Endothelial cell of umbilical vein (primary cell): ENCODE data around the gene SKIDA1.

Experiments
- POLR2A ChIP-seq: IDR thresholded peaks from 2 replicates; pipeline ENCODE4 v1.6.1; 2012; ENCODE audit warnings: low read depth, mild to moderate bottlenecking, control low read depth, low read length
- POLR2AphosphoS5 ChIP-seq: IDR thresholded peaks from 2 replicates; pipeline ENCODE4 v1.6.1; 2012; ENCODE audit warnings: low read depth, mild to moderate bottlenecking, control low read depth, low read length, moderate library complexity; ENCODE audit not compliant: insufficient read depth
- TF ChIP-seq, protein P1 (sequence below), 2 donors: IDR thresholded peaks; 1 replicate in 1 of 2; 2 replicates in 1 of 2; pipeline ENCODE4 v1.5.1; 2011; ENCODE audit warnings: low read length in 2 of 2, mild to moderate bottlenecking in 2 of 2, moderate library complexity in 2 of 2, control low read depth in 1 of 2, inconsistent platforms in 1 of 2, low read depth in 1 of 2; ENCODE audit not compliant: insufficient read depth in 1 of 2; ENCODE audit errors: extremely low read depth in 1 of 2

GRCh38 chr10:21506351-21506750, 19.1 kb downstream of the SKIDA1 start:
- TF ChIP-seq, protein P1, sequence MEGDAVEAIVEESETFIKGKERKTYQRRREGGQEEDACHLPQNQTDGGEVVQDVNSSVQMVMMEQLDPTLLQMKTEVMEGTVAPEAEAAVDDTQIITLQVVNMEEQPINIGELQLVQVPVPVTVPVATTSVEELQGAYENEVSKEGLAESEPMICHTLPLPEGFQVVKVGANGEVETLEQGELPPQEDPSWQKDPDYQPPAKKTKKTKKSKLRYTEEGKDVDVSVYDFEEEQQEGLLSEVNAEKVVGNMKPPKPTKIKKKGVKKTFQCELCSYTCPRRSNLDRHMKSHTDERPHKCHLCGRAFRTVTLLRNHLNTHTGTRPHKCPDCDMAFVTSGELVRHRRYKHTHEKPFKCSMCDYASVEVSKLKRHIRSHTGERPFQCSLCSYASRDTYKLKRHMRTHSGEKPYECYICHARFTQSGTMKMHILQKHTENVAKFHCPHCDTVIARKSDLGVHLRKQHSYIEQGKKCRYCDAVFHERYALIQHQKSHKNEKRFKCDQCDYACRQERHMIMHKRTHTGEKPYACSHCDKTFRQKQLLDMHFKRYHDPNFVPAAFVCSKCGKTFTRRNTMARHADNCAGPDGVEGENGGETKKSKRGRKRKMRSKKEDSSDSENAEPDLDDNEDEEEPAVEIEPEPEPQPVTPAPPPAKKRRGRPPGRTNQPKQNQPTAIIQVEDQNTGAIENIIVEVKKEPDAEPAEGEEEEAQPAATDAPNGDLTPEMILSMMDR (IDR thresholded peaks at IDR 0.05; ENCODE audit: extremely low read depth in 1 of 2, insufficient read depth in 1 of 2, low read depth in 1 of 2, low read length in 2 of 2), result no peak
- TF ChIP-seq POLR2AphosphoS5 (no peak), POLR2A (no peak)
